Suprapubic skin (tissue), 4 donors: ENCODE results near the gene SRGAP1. TPM values are rescaled to one million over a fixed set of nuclear protein-coding genes. Genes with fewer than 3 reads are reported as not detected.
A peak's percentile ranks its signal among the peaks of the same experiment; 100 is the strongest.

Experiments used
- DNase-seq, 2 donors: peaks; one replicate each; pipeline ENCODE4 v3.0.0-alpha.2; 2019; ENCODE audit warnings: low spot score in 2 of 2
- H3K27ac ChIP-seq: fragments of 200-600 bp; sonication (generic); one replicate; pipeline ENCODE4 v1.5.1; 2019
- H3K27me3 ChIP-seq: fragments of 200-600 bp; sonication (generic); one replicate; pipeline ENCODE4 v1.5.1; 2019
- H3K36me3 ChIP-seq: fragments of 200-600 bp; sonication (generic); one replicate; pipeline ENCODE4 v1.5.1; 2019
- H3K4me1 ChIP-seq: fragments of 200-600 bp; sonication (generic); one replicate; pipeline ENCODE4 v1.5.1; 2019
- H3K4me3 ChIP-seq: fragments of 200-600 bp; sonication (generic); one replicate; pipeline ENCODE4 v1.5.1; 2019; ENCODE audit warnings: mild to moderate bottlenecking
- H3K9me3 ChIP-seq: fragments of 200-600 bp; sonication (generic); one replicate; pipeline ENCODE4 v1.5.1; 2019
- EP300 ChIP-seq: sonication (generic); formaldehyde crosslinking; IDR thresholded peaks from one replicate; pipeline ENCODE4 v1.6.1; 2017; ENCODE audit warnings: antibody characterized with exemption
- POLR2A ChIP-seq, 2 donors: fragments of 450-650 bp; IDR thresholded peaks; one replicate each; pipeline ENCODE4 v1.6.1; 2017; ENCODE audit warnings: antibody characterized with exemption in 2 of 2, mild to moderate bottlenecking in 2 of 2, moderate library complexity in 2 of 2
- POLR2AphosphoS5 ChIP-seq, 3 donors: sonication (generic); formaldehyde crosslinking; IDR thresholded peaks; one replicate each; pipeline ENCODE4 v1.6.1; 2017; ENCODE audit warnings: antibody characterized with exemption in 3 of 3
- WGBS: methylation state at CpG from one replicate; pipeline ENCODE4 v1.1.5; 2018; 5-methylcytosine and 5-hydroxymethylcytosine counted together
- total RNA-seq, 4 donors: library from RNA; depleted of rRNA; stranded (reverse); fragments of >200 nt; gene quantifications; one replicate each; pipeline ENCODE4 v1.1.0, GENCODE V29; 2016
- TF ChIP-seq, protein P1 (sequence below), 2 donors: fragments of 200-600 bp in 1 of 2; fragments of 450-650 bp in 1 of 2; sonication (generic) in 1 of 2; IDR thresholded peaks; one replicate each; pipeline ENCODE4 v1.5.1; 2016 to 2019; ENCODE audit warnings: antibody characterized with exemption in 2 of 2, mild to moderate bottlenecking in 1 of 2, moderate library complexity in 1 of 2

The SRGAP1 gene
- total RNA-seq, 4 donors from 2014 or later: 8.4 to 10.9 (median 9.8) TPM

DNA sequence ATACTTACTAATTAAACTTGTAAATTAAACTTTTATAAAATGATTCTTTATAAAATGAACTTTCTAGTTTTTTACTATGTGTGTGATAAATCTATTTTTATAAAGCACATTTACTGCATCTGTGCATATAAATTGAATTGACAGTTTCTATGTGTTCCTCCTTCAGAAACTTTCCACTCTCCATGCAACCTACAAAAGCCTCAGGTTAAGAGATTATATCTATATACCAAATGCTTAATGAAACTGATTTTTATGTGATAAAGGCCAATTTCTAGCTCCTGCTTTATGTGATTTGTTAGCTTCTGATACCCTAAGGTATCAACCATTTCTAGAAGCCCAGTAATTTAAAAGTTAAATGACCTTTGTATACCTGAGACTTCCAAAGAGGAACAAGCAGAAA, 174.0 kb downstream of the SRGAP1 start:
- Histone ChIP-seq H3K4me1 (no peaks in the 10 kb centered on the region), H3K9me3 (no peaks in the 10 kb centered on the region), H3K27ac (no peak overlapping the region), H3K27me3 (no peaks in the 10 kb centered on the region), H3K36me3 (no peaks in the 10 kb centered on the region), H3K4me3 (no peak overlapping the region)
- no peak for DNase-seq
- TF ChIP-seq EP300 (no peak), POLR2A (IDR thresholded peaks at IDR 0.05) (no peak)

DNA sequence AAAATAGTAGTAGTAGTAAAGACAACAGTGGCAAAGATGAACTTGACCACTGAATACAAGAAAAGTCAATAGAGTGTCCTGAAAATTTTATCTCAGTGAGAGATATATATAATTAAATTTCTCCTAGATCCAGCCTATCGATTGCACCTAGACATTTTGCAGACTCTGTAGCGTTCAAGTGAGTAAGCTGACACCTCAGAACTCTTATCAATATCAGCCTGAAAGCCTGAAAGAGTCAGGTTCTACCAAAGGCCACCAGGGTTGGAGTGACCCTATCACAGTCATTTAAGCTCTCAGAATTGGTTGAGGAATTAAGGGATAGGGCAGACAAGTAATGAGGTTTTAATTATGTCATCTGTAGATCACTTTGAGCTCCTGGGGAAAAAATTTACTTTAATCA, 174.6 kb downstream of the SRGAP1 start:
- Histone ChIP-seq H3K9me3 (no peaks in the 10 kb centered on the region), H3K27ac (no peak overlapping the region), H3K36me3 (no peaks in the 10 kb centered on the region), H3K4me3 (no peak overlapping the region), H3K4me1 (no peaks in the 10 kb centered on the region), H3K27me3 (no peaks in the 10 kb centered on the region)
- WGBS: 87% methylated on average over 2 of the region's 2 CpGs
- no peak for DNase-seq
- TF ChIP-seq EP300 (no peak), POLR2AphosphoS5 (IDR thresholded peaks at IDR 0.05) (no peak), POLR2A (IDR thresholded peaks at IDR 0.05) (no peak)
- TF ChIP-seq, protein P1, sequence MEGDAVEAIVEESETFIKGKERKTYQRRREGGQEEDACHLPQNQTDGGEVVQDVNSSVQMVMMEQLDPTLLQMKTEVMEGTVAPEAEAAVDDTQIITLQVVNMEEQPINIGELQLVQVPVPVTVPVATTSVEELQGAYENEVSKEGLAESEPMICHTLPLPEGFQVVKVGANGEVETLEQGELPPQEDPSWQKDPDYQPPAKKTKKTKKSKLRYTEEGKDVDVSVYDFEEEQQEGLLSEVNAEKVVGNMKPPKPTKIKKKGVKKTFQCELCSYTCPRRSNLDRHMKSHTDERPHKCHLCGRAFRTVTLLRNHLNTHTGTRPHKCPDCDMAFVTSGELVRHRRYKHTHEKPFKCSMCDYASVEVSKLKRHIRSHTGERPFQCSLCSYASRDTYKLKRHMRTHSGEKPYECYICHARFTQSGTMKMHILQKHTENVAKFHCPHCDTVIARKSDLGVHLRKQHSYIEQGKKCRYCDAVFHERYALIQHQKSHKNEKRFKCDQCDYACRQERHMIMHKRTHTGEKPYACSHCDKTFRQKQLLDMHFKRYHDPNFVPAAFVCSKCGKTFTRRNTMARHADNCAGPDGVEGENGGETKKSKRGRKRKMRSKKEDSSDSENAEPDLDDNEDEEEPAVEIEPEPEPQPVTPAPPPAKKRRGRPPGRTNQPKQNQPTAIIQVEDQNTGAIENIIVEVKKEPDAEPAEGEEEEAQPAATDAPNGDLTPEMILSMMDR (IDR thresholded peaks at IDR 0.05): no peak

DNA sequence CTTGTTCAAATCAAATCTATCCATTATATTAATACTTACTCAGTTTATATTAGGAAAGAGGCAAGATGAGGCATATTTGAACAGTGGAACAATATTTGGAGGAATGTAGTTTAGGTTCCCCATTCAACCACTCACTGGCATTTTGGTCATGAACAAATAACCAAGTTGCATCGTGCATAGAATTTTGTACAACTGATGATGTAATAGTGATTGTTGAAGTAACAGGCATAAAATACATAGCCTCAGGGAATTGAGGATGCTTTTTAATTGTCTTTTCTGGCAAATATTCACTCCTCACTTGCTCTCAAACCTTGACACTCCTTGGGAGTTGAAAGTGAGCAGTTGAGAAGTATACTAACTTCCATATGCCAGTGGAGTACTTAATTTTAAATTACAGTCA, 175.2 kb downstream of the SRGAP1 start:
- TF ChIP-seq, protein P1 (IDR thresholded peaks at IDR 0.05): no peak
- TF ChIP-seq POLR2A (IDR thresholded peaks at IDR 0.05): no peak
- 77% methylated on average over 1 of the region's 1 CpG for WGBS
- no peaks in the 10 kb centered on the region for H3K4me1 ChIP-seq

DNA sequence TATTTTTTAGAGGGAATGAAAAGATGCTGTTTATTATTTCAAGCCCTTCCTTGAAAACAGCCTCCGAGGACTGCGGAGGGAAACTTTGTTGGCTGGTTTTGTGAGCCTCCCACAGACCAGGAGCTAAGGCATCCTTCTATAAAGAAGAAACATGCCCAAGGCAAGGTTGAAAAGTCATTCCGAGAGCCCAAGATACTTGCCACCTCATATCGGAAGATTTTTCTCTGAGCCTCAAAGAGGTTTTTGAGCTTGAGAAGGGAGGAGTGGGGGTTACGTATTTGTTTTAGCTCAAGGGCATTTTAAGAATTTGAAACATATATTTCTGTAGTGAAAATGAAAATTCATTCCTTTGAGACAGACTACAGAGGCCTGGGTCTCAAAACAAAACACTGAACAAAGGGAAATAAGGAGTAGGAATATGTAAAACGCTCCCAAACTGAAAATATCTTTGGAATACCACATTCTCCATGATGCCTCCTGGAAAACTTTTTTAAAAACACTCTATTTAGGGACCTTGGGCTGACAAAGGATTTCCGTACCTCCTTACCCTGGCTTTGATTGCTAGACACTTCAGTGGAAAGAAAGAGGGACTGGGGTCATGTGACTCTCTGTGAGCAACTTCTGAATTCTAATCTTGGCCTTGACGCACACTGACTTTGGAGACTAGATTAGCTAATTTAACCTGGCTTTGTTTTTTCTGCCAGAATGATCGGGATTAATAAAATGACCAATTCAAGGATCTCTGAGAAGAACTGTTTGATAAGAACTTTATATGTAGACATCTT, 180.9 kb downstream of the SRGAP1 start:
- no peak overlapping the region for H3K4me3 ChIP-seq
- H3K36me3 ChIP-seq: no peaks in the 10 kb centered on the region
- DNase-seq: no peak
- H3K9me3 ChIP-seq: no peaks in the 10 kb centered on the region
- no peak for TF ChIP-seq EP300
- TF ChIP-seq POLR2A (IDR thresholded peaks at IDR 0.05): no peak
- no peak for TF ChIP-seq POLR2AphosphoS5 (IDR thresholded peaks at IDR 0.05)
- TF ChIP-seq, protein P1 (IDR thresholded peaks at IDR 0.05): no peak
- H3K27ac ChIP-seq: no peak overlapping the region
- no peaks in the 10 kb centered on the region for H3K4me1 ChIP-seq
- WGBS: 70% methylated on average over 9 of the region's 9 CpGs
- no peaks in the 10 kb centered on the region for H3K27me3 ChIP-seq

More for the DNA sequence above, 175.2 kb downstream of the SRGAP1 start:
- no peak for DNase-seq
- no peaks in the 10 kb centered on the region for H3K27me3 ChIP-seq
- no peaks in the 10 kb centered on the region for H3K36me3 ChIP-seq
- no peak overlapping the region for H3K4me3 ChIP-seq
- H3K27ac ChIP-seq: no peak overlapping the region
- no peaks in the 10 kb centered on the region for H3K9me3 ChIP-seq

DNA sequence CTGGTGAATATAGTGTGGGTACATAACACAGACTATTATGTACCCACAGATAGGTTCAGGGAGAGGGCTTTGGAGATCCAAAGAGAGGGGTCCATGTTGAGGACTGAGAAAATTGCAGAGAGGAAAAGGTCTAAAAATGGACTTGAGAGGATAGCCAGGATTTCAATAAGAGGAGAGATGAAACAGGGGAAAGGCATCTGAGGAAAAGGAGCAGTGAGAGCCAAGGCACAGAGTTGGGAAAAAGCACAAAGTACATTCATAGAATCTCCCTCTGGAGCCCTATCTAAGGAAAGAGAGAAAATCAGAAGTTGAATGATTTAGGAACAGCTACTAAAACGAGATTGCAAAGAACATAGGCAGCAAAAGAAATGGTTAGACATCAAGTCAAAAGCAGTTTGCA, 182.8 kb downstream of the SRGAP1 start:
- no peak overlapping the region for H3K27ac ChIP-seq
- TF ChIP-seq, protein P1 (IDR thresholded peaks at IDR 0.05): no peak
- TF ChIP-seq POLR2A (IDR thresholded peaks at IDR 0.05) (no peak), POLR2AphosphoS5 (IDR thresholded peaks at IDR 0.05) (no peak), EP300 (no peak)
- no peak for DNase-seq
- 56% methylated on average over 1 of the region's 1 CpG for WGBS
- H3K27me3 ChIP-seq: no peaks in the 10 kb centered on the region
- no peak overlapping the region for H3K4me3 ChIP-seq
- no peaks in the 10 kb centered on the region for H3K4me1 ChIP-seq
- no peaks in the 10 kb centered on the region for H3K9me3 ChIP-seq
- H3K36me3 ChIP-seq: no peaks in the 10 kb centered on the region

DNA sequence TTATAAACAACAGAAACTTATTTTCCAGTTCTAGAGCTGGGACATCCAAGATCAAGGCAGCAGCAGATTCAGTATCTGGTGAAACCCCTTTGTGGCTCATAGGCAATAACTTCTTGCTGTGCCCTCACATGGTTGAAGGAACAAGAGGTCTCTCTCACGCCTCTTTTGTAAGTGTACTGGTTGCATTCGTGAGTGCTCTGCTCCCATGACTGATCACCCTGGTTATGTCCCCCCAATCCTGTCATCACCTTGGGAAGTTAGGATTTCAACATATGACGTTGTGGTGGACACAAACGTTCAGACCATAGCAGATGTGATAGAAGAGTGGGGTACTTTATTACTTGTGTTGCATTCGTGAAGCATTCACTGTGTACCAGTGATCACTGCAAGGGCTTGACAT, 184.0 kb downstream of the SRGAP1 start:
- WGBS: 44% methylated on average over 5 of the region's 5 CpGs
- no peaks in the 10 kb centered on the region for H3K36me3 ChIP-seq
- no peak for TF ChIP-seq EP300
- peak in 1 of 3 donors; percentile 18 for TF ChIP-seq POLR2AphosphoS5 (IDR thresholded peaks at IDR 0.05)
- TF ChIP-seq, protein P1 (IDR thresholded peaks at IDR 0.05): no peak
- TF ChIP-seq POLR2A (IDR thresholded peaks at IDR 0.05): no peak
- H3K4me1 ChIP-seq: no peaks in the 10 kb centered on the region
- no peak overlapping the region for H3K27ac ChIP-seq
- no peak for DNase-seq
- H3K4me3 ChIP-seq: no peak overlapping the region
- H3K9me3 ChIP-seq: no peaks in the 10 kb centered on the region
- H3K27me3 ChIP-seq: no peaks in the 10 kb centered on the region
